Natural killer cell (primary cell): ENCODE measurements around the gene LHFPL3. TPM values are rescaled to one million over a fixed set of nuclear protein-coding genes. Genes with fewer than 3 reads are reported as not detected.
A peak's percentile ranks its signal among the peaks of the same experiment; 100 is the strongest.

Source experiments
- ATAC-seq, 3 donors: fragments of 150-1000 bp in 2 of 3; fragments of 200-7000 bp in 1 of 3; cut with Tn5 transposase; 1 replicate in 1 of 3; 2 replicates in 2 of 3; pipeline ENCODE4 v1.10.0; 2021; ENCODE audit warnings: mild to moderate bottlenecking in 2 of 3, moderate library complexity in 2 of 3
- DNase-seq, 2 donors: peaks; one replicate each; pipeline versions ENCODE4 v3.0.0 to v3.0.0-alpha.2; 2013 to 2021; ENCODE audit warnings: mixed read lengths in 1 of 2
- H3K27ac ChIP-seq: one replicate; pipeline ENCODE4 v1.5.1; 2013; ENCODE audit warnings: mild to moderate bottlenecking, low read length
- H3K27me3 ChIP-seq: one replicate; pipeline ENCODE4 v1.6.1; 2013; ENCODE audit warnings: low read length; ENCODE audit not compliant: control insufficient read depth, insufficient read depth
- H3K36me3 ChIP-seq: one replicate; pipeline ENCODE4 v1.6.1; 2013; ENCODE audit warnings: low read length; ENCODE audit not compliant: control insufficient read depth, insufficient read depth
- H3K4me1 ChIP-seq: one replicate; pipeline ENCODE4 v1.6.1; 2013; ENCODE audit warnings: low read length; ENCODE audit not compliant: control insufficient read depth, insufficient read depth
- H3K4me3 ChIP-seq: one replicate; pipeline ENCODE4 v1.5.1; 2013; ENCODE audit warnings: low read length
- H3K9me3 ChIP-seq: one replicate; pipeline ENCODE4 v1.6.1; 2013; ENCODE audit warnings: low read length; ENCODE audit not compliant: control insufficient read depth, insufficient read depth
- H3K27ac Mint-ChIP-seq, 2 donors: one replicate each; pipeline ENCODE4 v1.8.0; 2022; ENCODE audit warnings: mild to moderate bottlenecking in 2 of 2, mixed read lengths in 2 of 2, moderate library complexity in 1 of 2
- H3K27me3 Mint-ChIP-seq, 2 donors: one replicate each; pipeline ENCODE4 v1.8.0; 2022; ENCODE audit warnings: low read depth in 2 of 2, mixed read lengths in 2 of 2
- H3K36me3 Mint-ChIP-seq: one replicate; pipeline ENCODE4 v1.8.0; 2022; ENCODE audit warnings: mixed read lengths
- H3K4me1 Mint-ChIP-seq, 2 donors: one replicate each; pipeline ENCODE4 v1.8.0; 2022; ENCODE audit warnings: mixed read lengths in 2 of 2
- H3K4me3 Mint-ChIP-seq: one replicate; pipeline ENCODE4 v1.8.0; 2022; ENCODE audit warnings: mild to moderate bottlenecking, moderate library complexity, mixed read lengths
- H3K9me3 Mint-ChIP-seq, 2 donors: one replicate each; pipeline ENCODE4 v1.8.0; 2022; ENCODE audit warnings: mixed read lengths in 2 of 2
- CTCF ChIP-seq: fragments of 200-600 bp; IDR thresholded peaks from one replicate; pipeline ENCODE4 v1.8.0; 2022; ENCODE audit warnings: antibody characterized with exemption
- WGBS: methylation state at CpG from one replicate; pipeline ENCODE4 v1.1.7; 2013; ENCODE audit warnings: missing lambda C conversion rate; ENCODE audit not compliant: insufficient coverage; 5-methylcytosine and 5-hydroxymethylcytosine counted together
- intact Hi-C: fragments of 100-400 bp; cut with micrococcal nuclease; formaldehyde crosslinking; loops from one replicate; pipeline ENCODE4 v1.14.2; 2022
- total RNA-seq, 4 donors: library from RNA; stranded (reverse); fragments of 120-200 nt in 1 of 4; gene quantifications; one replicate each; pipeline versions ENCODE4 v1.2.3 to v1.2.4, GENCODE V29; 2013 to 2022

LHFPL3 gene
- total RNA-seq, 3 donors from 2014 or later (not counting 1 experiment from before 2014, with no cell fraction given), result not detected

DNA sequence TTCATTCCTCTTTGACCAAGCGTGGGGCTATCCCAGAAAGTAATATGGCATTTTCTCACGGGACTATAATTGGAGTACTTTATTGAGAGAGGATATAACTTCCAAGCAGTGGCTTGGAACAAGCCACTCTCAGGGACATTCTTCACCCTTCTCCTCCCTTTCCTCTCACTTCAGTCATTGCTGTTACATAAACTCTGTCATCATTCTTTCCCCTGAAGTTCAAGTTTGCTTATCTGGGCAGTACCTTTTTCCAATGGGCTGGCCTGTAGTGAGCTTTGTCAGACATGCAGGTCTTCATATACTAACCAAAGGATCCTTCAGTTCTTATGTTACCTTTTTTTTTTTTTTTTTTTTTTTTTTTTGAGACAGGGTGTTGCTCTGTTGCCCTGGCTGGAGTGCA lies 626.9 kb downstream of the LHFPL3 start:
- Mint-ChIP-seq H3K4me1 (peaks cover 25 to 35% of the 10 kb centered on the region in 2 donors), H3K9me3 (peaks cover 0 to 2% of the 10 kb centered on the region in 2 donors), H3K36me3 (no peaks in the 10 kb centered on the region), H3K27me3 (no peaks in the 10 kb centered on the region), H3K4me3 (no peak overlapping the region), H3K27ac (peak overlapping the region; percentile 97 to 100)
- no peak for TF ChIP-seq CTCF
- no peak overlapping the region for H3K27ac ChIP-seq
- H3K27me3 ChIP-seq, result no peaks in the 10 kb centered on the region
- intact Hi-C loops, result no loop called here
- DNase-seq, result no peak
- no peak for ATAC-seq
- 100% methylated on average over 1 of the region's 2 CpGs for WGBS
- peaks cover 29% of the 10 kb centered on the region for H3K4me1 ChIP-seq
- no peaks in the 10 kb centered on the region for H3K9me3 ChIP-seq
- H3K4me3 ChIP-seq, result no peak overlapping the region
- H3K36me3 ChIP-seq, result no peaks in the 10 kb centered on the region

Other genes starting within 250 kb of the LHFPL3 start
- gene ORC5, start 120.6 kb upstream of the LHFPL3 start, total RNA-seq, result 10 to 100 TPM in 2 of 3 donors, 1 to 10 TPM in 1; 7.3 to 13.6 (median 11.8) TPM